HL-60/S4 (cell line): ENCODE results near the gene XYLB.
"Not testable (repeated sequence)": the region's sequence is repeated elsewhere in the genome, so short reads cannot be mapped to it uniquely, and the experiment has no call there.

Source experiments
- in situ Hi-C: fragments of 300-500 bp; cut with MboI; formaldehyde crosslinking; loops from 2 replicates; pipeline ENCODE4 v1.14.3; 2022; ENCODE audit warnings: low sequenced_read_pairs

The XYLB gene

GRCh38 chr3:38346587-38347410, at the start of gene XYLB:
Gene XYLB (plus strand): TSS chr3:38346785. CDS start chr3:38346869, 84 bp downstream.
- in situ Hi-C loops, result no loop called here

DNA sequence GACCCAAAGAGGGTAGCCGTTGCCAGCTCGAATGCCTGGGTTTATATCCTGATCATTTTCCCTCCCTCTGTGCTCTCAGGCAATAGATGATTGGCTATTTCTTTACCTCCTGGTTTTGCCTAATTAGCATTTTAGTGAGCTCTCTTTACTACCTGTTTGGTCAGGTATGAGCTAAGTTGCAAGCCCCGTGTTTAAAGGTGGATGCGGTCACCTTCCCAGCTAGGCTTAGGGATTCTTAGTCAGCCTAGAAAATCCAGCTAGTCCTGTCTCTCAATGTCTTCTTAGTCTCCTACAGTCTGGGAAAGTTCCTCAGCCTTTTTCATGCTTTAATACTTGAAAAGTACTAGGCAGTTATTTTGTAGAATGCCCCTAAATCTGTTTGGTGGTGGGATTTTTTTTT, 49.5 kb upstream of the XYLB start:
- in situ Hi-C loops, result not testable (repeated sequence)

DNA sequence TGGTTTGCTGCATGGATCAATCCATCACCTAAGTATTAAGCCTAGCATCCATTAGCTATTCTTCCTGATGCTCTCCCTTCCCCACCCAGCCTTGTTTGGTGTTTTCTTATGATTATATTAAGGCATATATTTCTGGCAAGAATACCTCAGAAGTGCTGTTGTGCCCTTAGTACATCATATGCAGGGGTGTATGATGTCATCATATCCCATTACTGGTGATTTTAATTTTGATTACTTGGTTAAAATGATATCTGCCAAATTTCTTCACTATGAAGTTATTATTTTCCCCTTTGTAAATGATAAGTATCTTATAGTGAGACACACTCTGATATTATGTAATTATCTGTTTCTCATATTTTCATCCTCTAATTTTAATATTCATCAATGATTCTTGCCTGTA, 49.0 kb upstream of the XYLB start:
- in situ Hi-C loops, result no loop called here

GRCh38 chr3:38297947-38298711, 48.5 kb upstream of the XYLB start:
- in situ Hi-C loops, result no loop called here

DNA sequence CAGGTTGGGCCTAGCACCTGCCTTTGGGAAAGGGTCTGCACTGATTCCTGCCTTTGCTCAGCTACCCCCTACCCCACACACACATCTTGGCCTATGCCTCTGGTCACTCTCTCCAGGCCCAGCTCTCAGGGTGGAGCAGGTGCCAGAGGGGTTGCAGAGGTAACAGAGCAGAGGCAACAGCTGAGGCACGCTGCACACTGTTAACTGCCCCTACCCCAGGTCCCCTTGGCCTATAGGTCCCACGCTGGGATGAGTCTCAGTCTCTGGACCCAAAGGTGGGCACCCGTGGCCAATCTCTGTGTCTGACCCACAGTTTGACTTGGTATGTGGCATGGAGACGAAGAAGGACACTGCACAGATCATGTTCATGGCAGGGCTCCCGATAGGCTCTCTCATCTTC, 39.6 kb upstream of the XYLB start:
- in situ Hi-C loops, result no loop called here

- in situ Hi-C loops, result no loop called here
Observed at GRCh38 chr3:38307599-38307998, 39.0 kb upstream of the XYLB start.

DNA sequence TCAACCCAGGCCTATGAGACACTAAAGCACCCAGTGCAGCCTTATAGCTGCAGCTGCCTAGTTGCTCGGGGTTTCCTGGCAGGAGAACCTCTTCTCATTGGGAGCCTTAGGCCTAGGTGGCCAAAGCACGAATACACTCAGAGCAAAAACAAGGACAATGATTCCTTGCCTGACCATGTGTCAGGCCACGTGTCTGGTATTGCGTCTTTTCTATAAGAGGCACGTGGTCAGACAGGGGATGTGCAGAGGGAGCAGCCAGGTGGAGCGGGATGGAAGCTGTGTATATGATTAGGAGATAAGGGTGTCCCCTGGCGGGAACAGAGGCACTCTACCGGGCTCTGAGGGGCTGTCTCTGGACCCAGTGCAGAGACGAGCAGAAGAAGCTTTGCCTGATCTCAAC, 38.1 kb upstream of the XYLB start:
- in situ Hi-C loops, result no loop called here

DNA sequence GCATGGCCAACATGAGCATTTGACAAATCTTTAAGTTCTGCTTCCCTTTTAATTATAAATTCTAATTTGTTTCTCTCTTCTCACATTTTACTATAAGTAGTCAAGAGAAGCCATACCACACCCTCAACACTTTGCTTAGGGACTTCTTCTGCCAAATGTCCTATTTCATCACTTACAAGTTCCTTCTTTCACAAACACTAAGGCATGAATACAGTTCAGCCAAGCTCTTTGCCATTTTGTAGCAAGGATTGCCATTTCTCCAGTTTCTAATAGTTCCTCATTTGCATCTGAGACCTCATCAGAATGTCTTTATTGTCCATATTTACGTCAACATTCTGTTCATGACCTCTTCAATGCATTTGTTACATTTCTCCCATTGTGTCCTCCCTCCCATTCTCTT, 35.1 kb upstream of the XYLB start:
- in situ Hi-C loops, result no loop called here

GRCh38 chr3:38311941-38312340, 34.6 kb upstream of the XYLB start:
- in situ Hi-C loops, result no loop called here

- in situ Hi-C loops, result no loop called here
Observed at GRCh38 chr3:38312356-38312755, 34.2 kb upstream of the XYLB start.

DNA sequence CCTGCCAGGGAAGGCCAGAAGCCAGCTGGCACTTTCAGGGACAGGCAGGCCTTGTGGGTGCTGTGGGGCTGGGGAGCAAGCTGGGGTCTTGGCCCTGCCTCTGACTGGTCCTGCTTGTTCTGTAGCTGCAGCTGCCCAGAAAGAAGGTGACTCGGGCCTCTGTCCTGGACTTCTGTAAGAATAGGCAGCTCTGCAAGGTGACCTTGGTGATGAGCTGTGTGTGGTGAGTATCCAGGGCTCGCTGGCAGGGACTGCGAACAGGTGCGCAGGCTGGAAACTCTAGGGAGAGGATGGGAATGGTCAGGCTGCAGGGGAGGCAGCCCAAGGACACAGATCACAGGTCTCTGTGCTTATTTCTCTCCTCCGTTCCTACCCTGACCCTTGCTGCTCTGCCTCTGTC, 33.3 kb upstream of the XYLB start:
- in situ Hi-C loops, result no loop called here

DNA sequence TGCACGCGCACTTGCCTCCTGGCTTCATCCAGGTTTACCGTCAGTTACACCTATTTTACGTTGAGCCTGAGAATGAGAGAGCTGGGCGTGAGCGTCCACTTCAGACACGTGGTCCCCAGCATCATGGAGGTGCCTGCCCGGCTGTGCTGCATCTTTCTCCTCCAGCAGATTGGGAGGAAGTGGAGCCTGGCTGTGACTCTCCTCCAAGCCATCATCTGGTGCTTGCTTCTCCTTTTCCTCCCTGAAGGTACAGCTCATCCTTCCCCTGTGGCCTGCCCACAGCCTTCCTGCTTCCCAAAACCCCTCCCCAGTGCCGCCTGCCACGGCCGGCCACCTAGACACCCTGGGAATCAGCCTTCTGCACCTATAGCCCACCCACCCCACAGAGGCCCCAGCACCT, 32.9 kb upstream of the XYLB start:
- in situ Hi-C loops, result no loop called here

DNA sequence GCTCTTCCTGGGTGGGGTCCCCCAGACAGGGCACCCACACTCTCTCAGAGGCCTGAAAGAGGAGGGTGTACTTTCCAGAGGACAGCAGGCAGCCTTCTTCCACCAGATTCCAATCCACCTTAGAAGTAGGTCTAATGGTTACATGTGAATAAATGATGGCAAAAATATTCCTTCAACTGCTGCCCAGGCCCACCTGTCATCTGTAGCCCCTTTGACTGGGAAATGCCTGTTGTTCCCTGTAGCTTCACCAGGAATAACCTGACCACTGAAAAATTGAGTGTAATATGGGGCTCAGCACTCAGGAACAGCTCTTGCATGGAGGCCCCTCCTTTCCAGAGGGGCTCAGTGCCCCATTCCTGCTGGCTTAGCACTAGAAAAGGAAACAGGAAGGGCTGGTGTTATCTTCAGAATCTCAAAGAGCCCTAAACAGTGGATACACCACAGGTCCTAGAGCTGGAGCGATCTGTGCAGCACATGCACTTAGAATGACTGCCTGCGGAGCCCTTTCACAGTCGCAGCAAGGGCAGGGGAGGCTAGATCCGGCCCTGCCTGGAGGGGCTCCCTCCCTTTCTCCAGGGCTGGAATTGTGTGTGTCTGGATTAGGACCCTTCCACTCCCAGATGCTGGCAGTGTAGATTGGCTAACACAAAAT, 32.3 kb upstream of the XYLB start:
- in situ Hi-C loops, result no loop called here

DNA sequence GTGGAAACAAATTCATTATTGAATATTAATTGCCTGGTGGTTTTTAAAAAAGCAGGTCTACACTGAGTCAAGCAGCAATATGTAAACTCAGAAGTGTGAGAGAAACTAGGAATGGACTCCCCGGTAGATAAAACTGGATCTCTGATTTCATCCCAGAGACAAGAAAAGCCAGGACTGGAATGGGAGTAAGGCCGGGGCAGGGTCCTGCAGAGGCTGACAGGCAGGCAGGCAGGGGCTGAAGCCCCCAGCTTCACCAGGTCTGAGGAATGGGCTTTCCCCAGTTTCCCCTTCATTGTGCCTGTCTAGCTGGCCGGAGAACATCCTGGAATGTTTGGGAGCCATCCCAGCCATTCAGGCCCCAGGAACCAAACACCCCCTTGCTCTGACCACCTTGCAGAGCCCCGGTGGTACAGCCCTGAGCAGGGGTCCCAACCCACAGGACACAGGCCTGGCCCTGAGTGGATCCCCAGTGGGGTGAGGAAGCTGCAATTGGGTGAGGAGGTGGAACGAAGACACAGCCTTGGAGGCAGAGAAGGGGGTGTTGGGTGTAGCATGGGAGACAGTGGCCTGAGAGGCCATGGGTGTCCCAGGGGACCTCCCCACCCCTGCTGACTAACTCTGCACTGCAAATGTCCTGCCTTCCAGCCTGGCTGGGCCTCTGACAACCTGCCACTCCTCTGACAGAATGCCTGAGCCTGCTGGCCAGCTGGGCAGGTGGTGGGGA, 31.7 kb upstream of the XYLB start:
- in situ Hi-C loops, result no loop called here

GRCh38 chr3:38315488-38316230, 30.9 kb upstream of the XYLB start:
- in situ Hi-C loops, result no loop called here

DNA sequence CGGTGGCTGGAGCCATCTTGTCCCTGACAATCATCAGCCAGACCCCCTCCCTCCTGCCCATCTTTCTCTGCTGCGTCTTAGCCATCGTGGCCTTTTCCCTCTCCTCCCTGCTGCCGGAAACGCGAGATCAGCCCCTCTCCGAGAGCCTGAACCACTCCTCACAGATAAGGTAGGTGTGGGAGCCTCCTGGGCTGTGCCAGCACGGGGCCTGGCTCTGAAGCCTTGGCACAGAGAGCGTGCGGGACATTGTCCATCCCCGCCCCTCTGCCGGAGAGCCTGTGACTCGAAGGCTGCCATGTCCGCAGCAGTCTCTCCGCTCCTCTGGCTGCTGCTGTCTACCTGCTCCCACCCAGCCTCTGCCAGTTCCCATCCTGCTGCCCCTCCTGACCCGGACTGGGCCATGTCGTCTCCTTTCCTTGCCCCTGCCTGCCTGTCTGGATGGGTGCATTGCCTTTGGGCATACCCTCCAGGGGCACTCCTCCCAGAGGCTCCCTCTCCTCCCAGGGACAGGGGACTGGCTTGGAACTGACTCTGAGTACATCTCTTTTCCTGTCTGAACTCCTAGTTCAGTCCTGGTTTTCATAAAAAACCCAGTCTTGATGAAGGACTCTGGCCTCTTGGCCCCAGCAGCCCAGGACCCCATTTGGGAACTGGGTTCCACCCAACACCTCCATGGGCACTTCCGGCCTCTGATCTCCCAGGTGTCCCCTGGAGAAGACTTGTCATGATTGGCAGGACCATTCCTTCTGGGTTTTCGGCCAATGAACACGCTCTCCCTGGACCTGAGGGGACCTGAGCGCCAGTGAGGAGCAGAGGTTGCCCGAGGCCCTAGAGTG, 30.0 kb upstream of the XYLB start:
- in situ Hi-C loops, result no loop called here

DNA sequence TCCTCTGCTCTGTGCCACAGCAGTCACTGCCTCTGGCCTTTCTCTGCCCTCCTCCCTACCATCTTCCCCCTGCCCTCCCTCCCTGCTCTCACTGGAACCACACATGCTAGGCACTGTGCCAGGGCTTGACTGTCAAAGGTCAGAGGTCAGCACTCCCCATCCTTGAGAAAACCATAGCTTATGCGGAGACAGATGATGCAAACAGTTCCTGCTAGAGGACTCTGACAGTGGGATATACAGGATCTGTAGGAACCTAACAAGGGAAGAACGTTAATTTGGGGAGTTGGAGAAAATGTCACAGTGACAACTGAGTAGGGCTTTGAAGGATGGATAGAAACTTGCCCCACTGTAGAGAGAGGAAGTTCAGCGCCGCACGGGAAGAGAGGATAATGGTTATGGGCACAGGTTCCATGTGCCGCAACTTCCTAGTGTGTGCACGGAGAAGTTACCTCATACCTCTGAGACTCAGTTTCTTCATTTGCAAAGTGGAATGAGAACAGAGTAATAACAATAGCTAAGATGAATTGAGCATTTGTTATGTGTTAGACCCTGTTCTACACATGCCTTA, 29.3 kb upstream of the XYLB start:
- in situ Hi-C loops, result no loop called here

- in situ Hi-C loops, result no loop called here
Observed at GRCh38 chr3:38318766-38319671, 27.6 kb upstream of the XYLB start.
